Esophagus muscularis mucosa (tissue), 4 donors: Measurements from ENCODE around the gene SPEF2.

ENCODE experiments used
- EP300 ChIP-seq: sonication (generic); formaldehyde crosslinking; IDR thresholded peaks from one replicate; pipeline ENCODE4 v1.6.1; 2017; ENCODE audit warnings: antibody characterized with exemption
- POLR2A ChIP-seq: fragments of 450-650 bp; IDR thresholded peaks from one replicate; pipeline ENCODE4 v1.6.1; 2017; ENCODE audit warnings: antibody characterized with exemption, moderate library complexity, mild to moderate bottlenecking, low read depth
- POLR2AphosphoS5 ChIP-seq, 2 donors: sonication (generic); formaldehyde crosslinking; IDR thresholded peaks; one replicate each; pipeline ENCODE4 v1.6.1; 2017; ENCODE audit warnings: antibody characterized with exemption in 2 of 2
- TF ChIP-seq, protein P1 (sequence below), 3 experiments: fragments of 200-600 bp in 2 of 3; fragments of 450-650 bp in 1 of 3; sonication (generic) in 2 of 3; IDR thresholded peaks; one replicate each; pipeline ENCODE4 v1.5.1; 2017 to 2019; ENCODE audit warnings: antibody characterized with exemption in 3 of 3, mild to moderate bottlenecking in 2 of 3, moderate library complexity in 1 of 3

DNA sequence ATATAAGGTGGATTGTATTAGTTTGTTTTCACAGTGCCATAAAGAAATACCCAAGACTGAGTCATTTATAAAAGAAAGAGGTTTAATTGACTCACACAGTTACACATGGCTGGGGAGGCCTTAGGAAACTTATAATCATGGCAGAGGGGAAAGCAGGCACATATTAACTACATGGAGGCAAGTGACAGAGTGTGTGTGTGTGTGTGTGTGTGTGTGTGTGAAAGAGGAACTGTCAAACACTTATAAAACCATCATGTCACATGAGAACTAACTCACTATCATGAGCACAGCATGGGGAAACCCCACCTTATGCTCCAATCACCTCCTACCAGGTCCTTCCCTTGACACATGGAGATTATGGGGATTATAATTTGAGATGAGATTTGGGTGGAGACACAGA is 118.6 kb downstream of the SPEF2 start:
- TF ChIP-seq, protein P1, sequence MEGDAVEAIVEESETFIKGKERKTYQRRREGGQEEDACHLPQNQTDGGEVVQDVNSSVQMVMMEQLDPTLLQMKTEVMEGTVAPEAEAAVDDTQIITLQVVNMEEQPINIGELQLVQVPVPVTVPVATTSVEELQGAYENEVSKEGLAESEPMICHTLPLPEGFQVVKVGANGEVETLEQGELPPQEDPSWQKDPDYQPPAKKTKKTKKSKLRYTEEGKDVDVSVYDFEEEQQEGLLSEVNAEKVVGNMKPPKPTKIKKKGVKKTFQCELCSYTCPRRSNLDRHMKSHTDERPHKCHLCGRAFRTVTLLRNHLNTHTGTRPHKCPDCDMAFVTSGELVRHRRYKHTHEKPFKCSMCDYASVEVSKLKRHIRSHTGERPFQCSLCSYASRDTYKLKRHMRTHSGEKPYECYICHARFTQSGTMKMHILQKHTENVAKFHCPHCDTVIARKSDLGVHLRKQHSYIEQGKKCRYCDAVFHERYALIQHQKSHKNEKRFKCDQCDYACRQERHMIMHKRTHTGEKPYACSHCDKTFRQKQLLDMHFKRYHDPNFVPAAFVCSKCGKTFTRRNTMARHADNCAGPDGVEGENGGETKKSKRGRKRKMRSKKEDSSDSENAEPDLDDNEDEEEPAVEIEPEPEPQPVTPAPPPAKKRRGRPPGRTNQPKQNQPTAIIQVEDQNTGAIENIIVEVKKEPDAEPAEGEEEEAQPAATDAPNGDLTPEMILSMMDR (IDR thresholded peaks at IDR 0.05), result no peak
- TF ChIP-seq POLR2AphosphoS5 (IDR thresholded peaks at IDR 0.05), result no peak
- TF ChIP-seq POLR2A, result no peak
- no peak for TF ChIP-seq EP300
